Transverse colon (tissue), 4 donors: ENCODE data around the gene LAMP2. TPM values are rescaled to one million over a fixed set of nuclear protein-coding genes. Genes with fewer than 3 reads are reported as not detected.
A peak's percentile ranks its signal among the peaks of the same experiment; 100 is the strongest.

Experiments used
- DNase-seq: peaks from one replicate; pipeline ENCODE4 v3.0.0-alpha.2; 2019
- H3K27ac ChIP-seq, 4 donors: fragments of 200-600 bp; sonication (generic); 2 replicates each; pipeline ENCODE4 v1.5.1; 2016 to 2018; ENCODE audit warnings: inconsistent platforms in 4 of 4
- H3K27me3 ChIP-seq: fragments of 200-600 bp; sonication (generic); 2 replicates; pipeline ENCODE4 v1.5.1; 2017; ENCODE audit warnings: inconsistent platforms
- H3K36me3 ChIP-seq, 4 donors: fragments of 200-600 bp; sonication (generic); 2 replicates each; pipeline ENCODE4 v1.5.1; 2017 to 2019; ENCODE audit warnings: inconsistent platforms in 4 of 4
- H3K4me1 ChIP-seq, 4 donors: fragments of 200-600 bp; sonication (generic); 2 replicates each; pipeline ENCODE4 v1.5.1; 2017 to 2020; ENCODE audit warnings: inconsistent platforms in 4 of 4
- H3K4me3 ChIP-seq, 4 donors: fragments of 200-600 bp; sonication (generic); 1 replicate in 1 of 4; 2 replicates in 3 of 4; pipeline versions ENCODE4 v1.5.1 to v1.6.1; 2017 to 2019; ENCODE audit warnings: inconsistent platforms in 4 of 4
- H3K9me3 ChIP-seq, 2 donors: fragments of 200-600 bp; sonication (generic); 2 replicates each; pipeline ENCODE4 v1.5.1; 2017 to 2019; ENCODE audit warnings: inconsistent platforms in 2 of 2
- CTCF ChIP-seq, 5 experiments: fragments of 200-600 bp in 3 of 5; fragments of 450-650 bp in 2 of 5; sonication (generic) in 3 of 5; IDR thresholded peaks; 1 replicate in 2 of 5; 2 replicates in 3 of 5; pipeline ENCODE4 v1.5.1; 2016 to 2017; ENCODE audit warnings: antibody characterized with exemption in 5 of 5, inconsistent platforms in 3 of 5, mild to moderate bottlenecking in 2 of 5, moderate library complexity in 1 of 5
- EP300 ChIP-seq: sonication (generic); formaldehyde crosslinking; IDR thresholded peaks from one replicate; pipeline ENCODE4 v1.6.1; 2017; ENCODE audit warnings: antibody characterized with exemption, low read depth
- POLR2A ChIP-seq: fragments of 450-650 bp; IDR thresholded peaks from one replicate; pipeline ENCODE4 v1.6.1; 2016; ENCODE audit warnings: antibody characterized with exemption, mild to moderate bottlenecking, moderate library complexity
- POLR2AphosphoS5 ChIP-seq, 3 donors: sonication (generic); formaldehyde crosslinking; IDR thresholded peaks; one replicate each; pipeline ENCODE4 v1.6.1; 2016; ENCODE audit warnings: antibody characterized with exemption in 3 of 3
- WGBS, 2 donors: methylation state at CpG; one replicate each; pipeline ENCODE4 v1.1.5; 2018; ENCODE audit warnings: low coverage in 1 of 2; 5-methylcytosine and 5-hydroxymethylcytosine counted together
- in situ Hi-C, 4 donors: fragments of 200-750 bp; cut with MboI; loops; one replicate each; pipeline versions ENCODE4 v1.15.0 to v1.15.1; 2017; ENCODE audit warnings: low sequenced_read_pairs in 3 of 4, low pct_ligation_motif_present in 1 of 4, low pct_unique_long_range_greater_than_20kb in 1 of 4
- intact Hi-C: fragments of 100-400 bp; cut with DNase I; formaldehyde crosslinking; loops from one replicate; pipeline ENCODE4 v1.15.1; 2023; ENCODE audit warnings: low total_unique reads
- total RNA-seq, 4 donors: library from RNA; depleted of rRNA; stranded (reverse); fragments of >200 nt; gene quantifications; one replicate each; pipeline ENCODE4 v1.1.0, GENCODE V29; 2016

Gene LAMP2
- 10 to 100 TPM; 44.6 to 93.8 (median 66.0) TPM for total RNA-seq

GRCh38 chrX:120468825-120469525, at the start of gene LAMP2:
Gene LAMP2 (minus strand): TSS chrX:120469296. CDS start chrX:120469169, 127 bp downstream.
- intact Hi-C loops, result loop anchor here (10.0 kb wide), 1 partner anchor 214 kb away; the partner anchor contains the start of gene ZBTB33
- Histone ChIP-seq H3K36me3 (no peaks in the 10 kb centered on the region), H3K4me3 (peak within 1 kb of the TSS; percentile 50 to 71 (median 68)), H3K27ac (peak within 1 kb of the TSS; percentile 86 to 93 (median 90)), H3K27me3 (no peaks in the 10 kb centered on the region), H3K4me1 (peaks cover 0 to 10% (median 3%) of the 10 kb centered on the region in 4 donors), H3K9me3 (no peaks in the 10 kb centered on the region)
- TF ChIP-seq EP300, result no peak
- TF ChIP-seq CTCF (IDR thresholded peaks at IDR 0.05), result no peak
- TF ChIP-seq POLR2AphosphoS5 (IDR thresholded peaks at IDR 0.05), result peak; percentile 86 to 92 (median 87)
- TF ChIP-seq POLR2A, result peak; percentile 78
- 36% methylated on average over 50 of the region's 50 CpGs; no CpG with 5 or more reads in 1 of the 2 donors for WGBS, 2 donors
- DNase-seq, result peak; percentile 90
- in situ Hi-C loops, result loop anchor here in 1 of 4 donors (25.0 kb wide), 1 partner anchor 207 kb away; the partner anchor contains the start of gene ZBTB33

GRCh38 chrX:120517936-120518335, 48.8 kb upstream of the LAMP2 start:
- in situ Hi-C loops (loop anchor here in 3 of 4 donors (25.0 kb wide), 2 partner anchors 144 to 244 kb away; no protein-coding TSS in a partner anchor), intact Hi-C loops (no loop called here)
- no peak for DNase-seq
- Histone ChIP-seq H3K4me1 (no peaks in the 10 kb centered on the region), H3K4me3 (no peak overlapping the region), H3K9me3 (no peaks in the 10 kb centered on the region), H3K36me3 (no peaks in the 10 kb centered on the region), H3K27me3 (no peaks in the 10 kb centered on the region), H3K27ac (no peak overlapping the region)
- WGBS, 2 donors, result 100% methylated on average over 3 of the region's 3 CpGs; no CpG with 5 or more reads in 1 of the 2 donors
- TF ChIP-seq CTCF (IDR thresholded peaks at IDR 0.05), result no peak

GRCh38 chrX:120514236-120514635, 45.1 kb upstream of the LAMP2 start:
- intact Hi-C loops (loop anchor here (5.0 kb wide), 1 partner anchor 1638 kb away; no protein-coding TSS in a partner anchor), in situ Hi-C loops (loop anchor here in 3 of 4 donors (25.0 kb wide), 2 partner anchors 148 to 248 kb away; no protein-coding TSS in a partner anchor)
- Histone ChIP-seq H3K4me3 (no peak overlapping the region), H3K27me3 (no peaks in the 10 kb centered on the region), H3K4me1 (no peaks in the 10 kb centered on the region), H3K27ac (no peak overlapping the region), H3K9me3 (no peaks in the 10 kb centered on the region), H3K36me3 (no peaks in the 10 kb centered on the region)
- TF ChIP-seq POLR2A (no peak), POLR2AphosphoS5 (IDR thresholded peaks at IDR 0.05) (no peak), CTCF (IDR thresholded peaks at IDR 0.05) (peak in 3 of 5 experiments; percentile 20 to 35 (median 23))
- WGBS, 2 donors, result 23% methylated on average over 1 of the region's 1 CpG; no CpG with 5 or more reads in 1 of the 2 donors
- DNase-seq, result no peak

GRCh38 chrX:120512627-120513026, 43.5 kb upstream of the LAMP2 start:
- Histone ChIP-seq H3K4me3 (no peak overlapping the region), H3K36me3 (no peaks in the 10 kb centered on the region), H3K27me3 (no peaks in the 10 kb centered on the region), H3K9me3 (no peaks in the 10 kb centered on the region), H3K27ac (peak overlapping the region; percentile 19 to 47 (median 31)), H3K4me1 (no peaks in the 10 kb centered on the region)
- 49% methylated on average over 2 of the region's 2 CpGs; no CpG with 5 or more reads in 1 of the 2 donors for WGBS, 2 donors
- in situ Hi-C loops, result loop anchor here in 3 of 4 donors (25.0 kb wide), 2 partner anchors 150 to 250 kb away; no protein-coding TSS in a partner anchor
- no peak for TF ChIP-seq POLR2A
- TF ChIP-seq CTCF (IDR thresholded peaks at IDR 0.05), result no peak
- TF ChIP-seq POLR2AphosphoS5 (IDR thresholded peaks at IDR 0.05), result no peak
- no peak for TF ChIP-seq EP300
- intact Hi-C loops, result loop anchor here (5.0 kb wide), 1 partner anchor 1640 kb away; no protein-coding TSS in a partner anchor
- no peak for DNase-seq
